Adrenal gland (tissue), 19 donors: Measurements from ENCODE around the gene SHH. TPM values are rescaled to one million over a fixed set of nuclear protein-coding genes. Genes with fewer than 3 reads are reported as not detected.

Source experiments
- DNase-seq, 7 donors: peaks; one replicate each; pipeline ENCODE4 v3.0.0-alpha.2; 2019 to 2020
- H3K27ac ChIP-seq, 5 donors: fragments of 200-600 bp; sonication (generic) in 4 of 5; 1 replicate in 3 of 5; 2 replicates in 2 of 5; pipeline versions ENCODE4 v1.5.1 to v1.8.0; 2016 to 2020; ENCODE audit warnings: mild to moderate bottlenecking in 1 of 5
- H3K27me3 ChIP-seq: fragments of 200-600 bp; 2 replicates; pipeline ENCODE4 v1.8.0; 2021
- H3K36me3 ChIP-seq, 2 donors: fragments of 200-600 bp; replicated peaks in 1 of 2; 1 replicate in 1 of 2; 2 replicates in 1 of 2; pipeline versions ENCODE4 v1.5.1 to v1.8.0; 2018 to 2022
- H3K4me1 ChIP-seq, 2 donors: fragments of 200-600 bp; replicated peaks in 1 of 2; 1 replicate in 1 of 2; 2 replicates in 1 of 2; pipeline versions ENCODE4 v1.5.1 to v1.8.0; 2018 to 2021
- H3K4me3 ChIP-seq, 4 donors: fragments of 200-600 bp; sonication (generic) in 3 of 4; one replicate each; pipeline ENCODE4 v1.5.1; 2016 to 2018
- H3K9me3 ChIP-seq, 3 donors: fragments of 200-600 bp; sonication (generic) in 1 of 3; replicated peaks in 1 of 3; 1 replicate in 2 of 3; 2 replicates in 1 of 3; pipeline versions ENCODE4 v1.5.1 to v1.8.0; 2016 to 2021
- POLR2A ChIP-seq, 2 donors: fragments of 450-650 bp; IDR thresholded peaks; one replicate each; pipeline ENCODE4 v1.6.1; 2017; ENCODE audit warnings: antibody characterized with exemption in 2 of 2, mild to moderate bottlenecking in 2 of 2, moderate library complexity in 1 of 2
- WGBS, 4 donors: extraction: QIAGEN DNeasy Blood & Tissue Kit in 2 of 4; methylation state at CpG; one replicate each; pipeline versions ENCODE4 v1.1.5 to v1.1.7; 2013 to 2017; 5-methylcytosine and 5-hydroxymethylcytosine counted together
- intact Hi-C, 2 donors: fragments of 100-400 bp; cut with DNase I; formaldehyde crosslinking; loops; one replicate each; pipeline versions ENCODE4 v1.14.1 to v1.15.0; 2022 to 2023
- long read RNA-seq, 10 donors: library from polyadenylated mRNA in 3 of 10; unstranded in 2 of 10; stranded (forward) in 1 of 10; transcript quantifications; one replicate each; pipeline ENCODE4 v2.0.0 and lab custom pipeline, GENCODE V29; 2021 to 2026
- polyA plus RNA-seq, 3 donors: library from polyadenylated mRNA; stranded (reverse); fragments of 200-250 nt in 2 of 3; fragments of 350-450 nt in 1 of 3; fragmentation: Illumina TruSeq in 1 of 3; extraction: RNeasy Lipid Tissue Mini Kit (QIAGEN cat#74804) in 1 of 3; gene quantifications; one replicate each; pipeline ENCODE4 v1.2.3, GENCODE V29; 2013 to 2014
- total RNA-seq, 9 donors: library from RNA; depleted of rRNA in 4 of 9; stranded (reverse); fragments of >200 nt in 4 of 9; fragments of 120-200 nt in 1 of 9; fragmentation: NEBNext Ultra II Directional in 1 of 9; extraction: Animal tissue kit (Norgen Biotek cat#: 25700) in 1 of 9; gene quantifications; one replicate each; pipeline versions ENCODE4 v1.1.0 to v1.2.4, GENCODE V29; 2013 to 2023
- TF ChIP-seq, protein P1 (sequence below), 6 experiments: fragments of 450-650 bp in 4 of 6; fragments of 200-600 bp in 2 of 6; sonication (generic) in 1 of 6; IDR thresholded peaks; 1 replicate in 5 of 6; 2 replicates in 1 of 6; pipeline versions ENCODE4 v1.5.1 to v1.8.0; 2016 to 2021; ENCODE audit warnings: antibody characterized with exemption in 6 of 6, mild to moderate bottlenecking in 2 of 6, moderate library complexity in 1 of 6
- donor health status: healthy with polysubstance abuse.
- donor health status: Bipolar disorder and iron deficiency.
- donor health status: DM: yes; HTN: yes; CAD: no.
- donor health status: DM: no; HTN: no; CAD: no.
- donor health status: DM: no; HTN: no; CAD: no.
- donor health status: DM: yes; HTN: yes; CAD: no.

SHH gene
- total RNA-seq (10 to 100 TPM in 5 of 9 donors, 1 to 10 TPM in 4; 2.1 to 38.0 (median 12.0) TPM), polyA plus RNA-seq (10 to 100 TPM in 1 of 3 donors, 1 to 10 TPM in 2; 3.0 to 13.7 (median 7.0) TPM)
- long read RNA-seq, donor 1, full-length matches to known transcripts, result 1 of 1 reads
- long read RNA-seq, donor 1, partial matches to known transcripts, result 0 of 1 reads
- long read RNA-seq, donor 1, other reads (novel, unspliced or antisense), result 0 of 1 reads
- long read RNA-seq, donor 2, result 0 reads
- long read RNA-seq, donor 3, result 0 reads
- long read RNA-seq, donor 4, partial matches to known transcripts, result 0 of 19 reads
- long read RNA-seq, donor 4, other reads (novel, unspliced or antisense), result 19 of 19 reads
- long read RNA-seq, donor 5, full-length matches to known transcripts, result 4 of 8 reads
- long read RNA-seq, donor 5, partial matches to known transcripts, result 0 of 8 reads
- long read RNA-seq, donor 5, other reads (novel, unspliced or antisense), result 4 of 8 reads
- long read RNA-seq, donor 6, result 0 reads
- long read RNA-seq, donor 7, result 0 reads
- long read RNA-seq, donor 8, result 0 reads
- long read RNA-seq, donor 9, result 0 reads
- long read RNA-seq, donor 10, result 0 reads

DNA sequence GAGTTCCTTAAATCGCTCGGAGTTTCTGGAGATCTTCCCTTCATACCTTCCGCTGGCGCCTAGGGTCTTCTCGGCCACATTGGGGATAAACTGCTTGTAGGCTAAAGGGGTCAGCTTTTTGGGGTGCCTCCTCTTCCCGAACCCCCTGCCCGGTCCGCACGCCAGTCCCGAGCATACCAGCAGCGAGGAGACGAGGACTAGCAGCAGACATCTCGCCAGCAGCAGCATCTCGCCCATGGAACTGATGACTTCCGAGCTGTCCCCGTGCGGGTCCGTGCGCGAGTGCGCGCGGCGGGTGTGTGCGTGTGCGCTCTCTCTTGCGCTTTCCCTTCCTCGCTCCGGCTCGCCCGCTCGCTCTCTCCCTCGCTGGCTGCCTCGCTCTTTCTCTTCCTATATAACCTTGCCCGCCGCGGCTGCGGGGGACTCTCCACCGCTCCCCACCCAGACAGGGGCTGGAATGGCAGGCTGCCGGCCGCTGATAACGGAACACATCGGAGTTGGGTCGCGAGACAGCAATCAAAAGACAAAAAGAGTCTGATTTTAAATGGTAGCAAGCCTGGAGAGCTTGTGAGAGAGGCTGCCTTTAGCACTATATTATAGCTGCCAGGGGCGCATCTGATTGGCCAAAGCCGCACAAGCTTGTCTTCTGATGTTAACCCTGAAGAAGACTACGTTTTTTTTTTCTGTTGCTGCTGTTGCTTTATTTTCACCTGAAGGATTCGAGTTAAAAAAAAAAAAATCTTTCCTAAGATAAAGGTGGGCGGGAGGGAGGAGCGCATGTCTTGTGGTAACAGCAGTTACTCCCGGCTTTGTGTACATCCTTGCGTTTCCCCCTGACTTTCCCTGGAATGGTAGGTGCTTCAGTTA lies at the start of gene SHH:
Gene SHH (minus strand): TSS at position 569 of the 867 bp plus-strand sequence. CDS start 341 bp downstream, at position 228.
- intact Hi-C loops, result loop anchor here in 1 of 2 donors (5.0 kb wide), 2 partner anchors 655 to 735 kb away; no protein-coding TSS in a partner anchor
- TF ChIP-seq POLR2A (IDR thresholded peaks at IDR 0.05), result peak; percentile 39 to 66
- TF ChIP-seq, protein P1, sequence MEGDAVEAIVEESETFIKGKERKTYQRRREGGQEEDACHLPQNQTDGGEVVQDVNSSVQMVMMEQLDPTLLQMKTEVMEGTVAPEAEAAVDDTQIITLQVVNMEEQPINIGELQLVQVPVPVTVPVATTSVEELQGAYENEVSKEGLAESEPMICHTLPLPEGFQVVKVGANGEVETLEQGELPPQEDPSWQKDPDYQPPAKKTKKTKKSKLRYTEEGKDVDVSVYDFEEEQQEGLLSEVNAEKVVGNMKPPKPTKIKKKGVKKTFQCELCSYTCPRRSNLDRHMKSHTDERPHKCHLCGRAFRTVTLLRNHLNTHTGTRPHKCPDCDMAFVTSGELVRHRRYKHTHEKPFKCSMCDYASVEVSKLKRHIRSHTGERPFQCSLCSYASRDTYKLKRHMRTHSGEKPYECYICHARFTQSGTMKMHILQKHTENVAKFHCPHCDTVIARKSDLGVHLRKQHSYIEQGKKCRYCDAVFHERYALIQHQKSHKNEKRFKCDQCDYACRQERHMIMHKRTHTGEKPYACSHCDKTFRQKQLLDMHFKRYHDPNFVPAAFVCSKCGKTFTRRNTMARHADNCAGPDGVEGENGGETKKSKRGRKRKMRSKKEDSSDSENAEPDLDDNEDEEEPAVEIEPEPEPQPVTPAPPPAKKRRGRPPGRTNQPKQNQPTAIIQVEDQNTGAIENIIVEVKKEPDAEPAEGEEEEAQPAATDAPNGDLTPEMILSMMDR (IDR thresholded peaks at IDR 0.05), result no peak
- H3K27me3 ChIP-seq, result peaks cover 42% of the 10 kb centered on the region
- peaks cover 0 to 21% of the 10 kb centered on the region in 2 donors for H3K4me1 ChIP-seq
- peak in 2 of 7 donors; percentile 42 to 53 for DNase-seq
- H3K9me3 ChIP-seq, result no peaks in the 10 kb centered on the region
- 1 to 2% (median 1%) methylated on average over 41 to 53 of the region's 53 CpGs for WGBS, 4 donors
- no peaks in the 10 kb centered on the region for H3K36me3 ChIP-seq
- peak within 1 kb of the TSS in 2 of 5 donors; percentile 32 to 90 for H3K27ac ChIP-seq
- H3K4me3 ChIP-seq, result peak within 1 kb of the TSS in 3 of 4 donors; percentile 47 to 77 (median 56)

DNA sequence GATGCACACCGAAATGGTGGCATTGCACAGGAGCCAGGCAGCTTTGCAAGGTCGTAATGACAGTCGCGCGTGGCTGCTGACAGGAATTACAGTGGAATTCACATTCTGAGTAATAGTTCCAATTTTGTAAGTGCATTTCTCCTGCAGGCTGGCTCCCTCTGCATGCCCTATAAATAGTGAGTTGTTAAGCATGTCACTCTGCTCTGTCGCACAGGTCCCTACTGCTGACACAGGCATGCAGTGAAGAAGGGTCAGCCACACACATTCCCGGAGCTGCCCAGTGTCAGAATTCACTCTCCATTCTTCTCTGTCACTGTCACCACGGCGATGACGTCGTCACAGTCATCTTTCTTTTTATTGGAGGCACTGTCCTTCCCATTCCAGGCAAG lies 49.2 kb upstream of the SHH start:
- DNase-seq, result peak in 5 of 7 donors; percentile 73 to 89 (median 84)
- peaks cover 7 to 22% of the 10 kb centered on the region in 2 donors for H3K4me1 ChIP-seq
- H3K9me3 ChIP-seq, result no peaks in the 10 kb centered on the region
- no peaks in the 10 kb centered on the region for H3K36me3 ChIP-seq
- no peak for TF ChIP-seq POLR2A (IDR thresholded peaks at IDR 0.05)
- TF ChIP-seq, protein P1 (IDR thresholded peaks at IDR 0.05), result no peak
- no peaks in the 10 kb centered on the region for H3K27me3 ChIP-seq
- WGBS, 4 donors, result 19 to 47% (median 27%) methylated on average over 11 of the region's 11 CpGs
- H3K27ac ChIP-seq, result peak overlapping the region; percentile 61 to 97 (median 83)
- intact Hi-C loops, result no loop called here
- no peak overlapping the region for H3K4me3 ChIP-seq

- DNase-seq, result peak; percentile 89 to 96 (median 93)
- peak in 1 of 2 donors; percentile 41 for TF ChIP-seq POLR2A (IDR thresholded peaks at IDR 0.05)
- TF ChIP-seq, protein P1 (IDR thresholded peaks at IDR 0.05), result peak in 1 of 6 experiments; percentile 2
- Histone ChIP-seq H3K4me1 (peaks cover 7 to 22% of the 10 kb centered on the region in 2 donors), H3K9me3 (no peaks in the 10 kb centered on the region), H3K27ac (peak overlapping the region; percentile 61 to 97 (median 83)), H3K36me3 (no peaks in the 10 kb centered on the region), H3K27me3 (no peaks in the 10 kb centered on the region), H3K4me3 (no peak overlapping the region)
- intact Hi-C loops, result no loop called here
- WGBS, 4 donors, result 13 to 26% (median 20%) methylated on average over 11 of the region's 11 CpGs
Observed at GRCh38 chr7:155860840-155861479, 48.7 kb upstream of the SHH start.
